SK-N-SH treated with all-trans-retinoic acid at 6 μM for 48 hours (cell line): Measurements from ENCODE around the gene RANBP1.

Experiments
- ATAC-seq: fragments of 200-7000 bp; cut with Tn5 transposase; 3 replicates; pipeline ENCODE4 v1.9.1; 2020; ENCODE audit warnings: mild to moderate bottlenecking, moderate library complexity
- ARNTL ChIP-seq: fragments of 450-650 bp; formaldehyde crosslinking; IDR thresholded peaks from 2 replicates; pipeline ENCODE4 v1.5.0; 2020; ENCODE audit warnings: low read depth, mild to moderate bottlenecking, moderate library complexity, borderline replicate concordance
- CREB5 ChIP-seq: fragments of 250-450 bp; sonication (Bioruptor Pico); IDR thresholded peaks from 2 replicates; pipeline ENCODE4 v1.5.1; 2020; ENCODE audit warnings: low read depth, mild to moderate bottlenecking, moderate library complexity
- CSDC2 ChIP-seq: fragments of 250-450 bp; sonication (Bioruptor Pico); IDR thresholded peaks from 2 replicates; pipeline ENCODE4 v1.5.0; 2020; ENCODE audit warnings: mild to moderate bottlenecking, moderate library complexity
- ESRRG ChIP-seq: fragments of 250-450 bp; sonication (Bioruptor Pico); IDR thresholded peaks from 2 replicates; pipeline ENCODE4 v1.6.1; 2021; ENCODE audit warnings: mild to moderate bottlenecking
- GLIS3 ChIP-seq: fragments of 250-450 bp; sonication (Bioruptor Pico); IDR thresholded peaks from 2 replicates; pipeline ENCODE4 v1.5.0; 2020; ENCODE audit warnings: mild to moderate bottlenecking, moderate library complexity
- ISL1 ChIP-seq: fragments of 250-450 bp; sonication (Bioruptor Pico); IDR thresholded peaks from 2 replicates; pipeline ENCODE4 v2.1.2; 2022; ENCODE audit warnings: mild to moderate bottlenecking, moderate library complexity
- OSR1 ChIP-seq: fragments of 250-450 bp; sonication (Bioruptor Pico); IDR thresholded peaks from 2 replicates; pipeline ENCODE4 v1.8.0; 2022; ENCODE audit warnings: moderate library complexity, mild to moderate bottlenecking, inconsistent platforms
- POU6F1 ChIP-seq: fragments of 250-450 bp; sonication (Bioruptor Pico); IDR thresholded peaks from 2 replicates; pipeline ENCODE4 v1.8.0; 2021; ENCODE audit warnings: low read depth, mild to moderate bottlenecking, moderate library complexity, borderline replicate concordance
- PPARA ChIP-seq: fragments of 250-450 bp; sonication (Bioruptor Pico); IDR thresholded peaks from 2 replicates; pipeline ENCODE4 v1.5.0; 2020; ENCODE audit warnings: mild to moderate bottlenecking, borderline replicate concordance
- RARB ChIP-seq: fragments of 250-450 bp; sonication (Bioruptor Pico); IDR thresholded peaks from 2 replicates; pipeline ENCODE4 v1.8.0; 2021; ENCODE audit warnings: mild to moderate bottlenecking, moderate library complexity
- SNAI2 ChIP-seq: fragments of 250-450 bp; sonication (Bioruptor Pico); IDR thresholded peaks from 2 replicates; pipeline ENCODE4 v1.5.0; 2020; ENCODE audit warnings: mild to moderate bottlenecking, moderate library complexity
- TCF4 ChIP-seq: fragments of 250-450 bp; sonication (Bioruptor Pico); IDR thresholded peaks from 2 replicates; pipeline ENCODE4 v1.8.0; 2021; ENCODE audit warnings: mild to moderate bottlenecking, moderate library complexity, borderline replicate concordance
- TOX ChIP-seq: fragments of 250-450 bp; sonication (Bioruptor Pico); IDR thresholded peaks from 2 replicates; pipeline ENCODE4 v1.8.0; 2021; ENCODE audit warnings: mild to moderate bottlenecking, moderate library complexity, borderline replicate concordance
- TSHZ2 ChIP-seq: fragments of 250-450 bp; sonication (Bioruptor Pico); IDR thresholded peaks from 2 replicates; pipeline ENCODE4 v1.5.0; 2020; ENCODE audit warnings: mild to moderate bottlenecking, moderate library complexity
- ZFP3 ChIP-seq: fragments of 250-450 bp; sonication (Bioruptor Pico); IDR thresholded peaks from 2 replicates; pipeline ENCODE4 v1.5.0; 2020; ENCODE audit warnings: mild to moderate bottlenecking, moderate library complexity
- ZFP30 ChIP-seq: fragments of 450-650 bp; formaldehyde crosslinking; IDR thresholded peaks from 2 replicates; pipeline ENCODE4 v1.5.0; 2022; ENCODE audit warnings: mild to moderate bottlenecking, moderate library complexity
- ZNF70 ChIP-seq: fragments of 450-650 bp; formaldehyde crosslinking; IDR thresholded peaks from 2 replicates; pipeline ENCODE4 v1.5.0; 2020; ENCODE audit warnings: mild to moderate bottlenecking, moderate library complexity

Gene RANBP1

GRCh38 chr22:20165913-20166312 is 50.0 kb downstream of the RANBP1 start:
- no peak for ATAC-seq
- no peak for TF ChIP-seq GLIS3 (CRISPR knock-in tag)
- no peak for TF ChIP-seq CSDC2 (CRISPR knock-in tag)
- no peak for TF ChIP-seq ESRRG (CRISPR knock-in tag)
- TF ChIP-seq CREB5 = no peak
- TF ChIP-seq ZFP30 (CRISPR knock-in tag) = no peak
- no peak for TF ChIP-seq PPARA
- no peak for TF ChIP-seq ISL1 (CRISPR knock-in tag)

DNA sequence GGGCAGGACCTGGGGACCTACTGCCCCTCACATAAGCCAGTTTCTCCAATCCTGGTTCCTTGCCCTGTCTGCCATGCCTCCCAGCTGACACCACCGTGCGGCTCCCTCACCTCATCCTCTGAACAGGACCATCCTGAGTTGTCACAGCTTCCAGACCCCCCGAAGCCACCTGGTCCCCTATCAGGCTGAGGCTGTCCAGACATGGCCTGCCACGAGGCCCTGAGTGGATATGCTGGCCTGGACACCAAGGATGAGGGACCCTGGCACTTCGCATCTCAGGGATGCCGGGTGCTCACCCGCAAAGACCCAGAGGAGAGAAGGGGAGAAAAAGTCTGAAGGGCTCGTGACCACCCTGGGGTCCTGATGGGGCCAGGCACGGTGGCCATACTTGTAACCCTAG is 50.8 kb downstream of the RANBP1 start:
- no peak for ATAC-seq
- no peak for TF ChIP-seq GLIS3 (CRISPR knock-in tag)
- no peak for TF ChIP-seq ZFP30 (CRISPR knock-in tag)
- no peak for TF ChIP-seq TSHZ2 (CRISPR knock-in tag)
- no peak for TF ChIP-seq CSDC2 (CRISPR knock-in tag)
- TF ChIP-seq POU6F1 (CRISPR knock-in tag) = no peak
- TF ChIP-seq OSR1 (CRISPR knock-in tag) = no peak
- no peak for TF ChIP-seq SNAI2 (CRISPR knock-in tag)
- TF ChIP-seq RARB (CRISPR knock-in tag) = no peak
- TF ChIP-seq CREB5 = no peak
- TF ChIP-seq TOX (CRISPR knock-in tag) = no peak
- no peak for TF ChIP-seq ESRRG (CRISPR knock-in tag)
- no peak for TF ChIP-seq ARNTL (CRISPR knock-in tag)

DNA sequence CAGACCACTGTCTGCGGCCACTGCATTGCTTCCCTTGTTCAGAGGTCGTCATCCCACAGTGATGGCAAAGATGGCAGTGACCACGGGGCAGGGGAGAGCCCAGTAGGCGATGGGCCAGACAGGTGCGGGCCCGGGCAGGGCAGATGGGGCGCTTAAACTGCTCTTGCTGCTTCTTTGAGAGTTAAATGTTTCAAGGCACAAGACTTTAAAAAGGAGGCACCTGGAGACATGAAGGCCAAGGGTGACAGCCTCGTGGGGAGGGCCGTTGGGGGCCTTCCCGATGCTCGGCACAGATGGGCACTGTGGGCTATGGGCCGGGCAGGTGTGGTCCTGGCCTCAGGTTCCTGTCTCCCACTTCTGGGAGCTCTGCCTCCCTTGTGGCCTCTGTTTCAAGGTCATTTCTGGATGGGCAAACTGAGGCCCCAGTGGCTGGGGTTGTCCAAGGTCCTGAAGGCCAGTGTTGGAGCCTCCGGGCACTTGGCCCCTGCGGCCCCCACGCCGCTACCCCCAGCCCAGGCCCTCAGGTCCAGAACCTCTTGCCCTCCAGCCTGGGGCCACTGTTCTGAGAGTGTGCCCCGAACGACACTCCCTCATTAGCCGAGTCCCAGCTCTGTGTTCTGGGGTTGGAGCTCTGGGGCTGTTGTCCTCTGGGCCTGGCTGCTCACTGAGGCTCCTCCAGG is 51.9 kb downstream of the RANBP1 start:
- ATAC-seq = no peak
- TF ChIP-seq GLIS3 (CRISPR knock-in tag) (no peak), ZNF70 (CRISPR knock-in tag) (no peak), TSHZ2 (CRISPR knock-in tag) (no peak), POU6F1 (CRISPR knock-in tag) (no peak), OSR1 (CRISPR knock-in tag) (no peak), ARNTL (CRISPR knock-in tag) (no peak), ZFP3 (CRISPR knock-in tag) (no peak), TOX (CRISPR knock-in tag) (no peak), TCF4 (CRISPR knock-in tag) (no peak), CSDC2 (CRISPR knock-in tag) (no peak)
